Lower leg skin (tissue), 4 donors: Measurements from ENCODE around the gene B2M. TPM values are rescaled to one million over a fixed set of nuclear protein-coding genes. Genes with fewer than 3 reads are reported as not detected.

Experiments
- DNase-seq, 2 donors: peaks; one replicate each; pipeline ENCODE4 v3.0.0-alpha.2; 2019; ENCODE audit warnings: low spot score in 2 of 2
- H3K4me3 ChIP-seq: fragments of 200-600 bp; sonication (generic); 2 replicates; pipeline ENCODE4 v1.5.1; 2017; ENCODE audit warnings: mild to moderate bottlenecking, low read depth; ENCODE audit not compliant: poor library complexity, severe bottlenecking
- POLR2A ChIP-seq, 2 donors: fragments of 450-650 bp; IDR thresholded peaks; one replicate each; pipeline ENCODE4 v1.6.1; 2016 to 2017; ENCODE audit warnings: antibody characterized with exemption in 2 of 2, mild to moderate bottlenecking in 1 of 2, moderate library complexity in 1 of 2
- WGBS, 2 donors: methylation state at CpG; one replicate each; pipeline ENCODE4 v1.1.5; 2018; 5-methylcytosine and 5-hydroxymethylcytosine counted together
- intact Hi-C: fragments of 100-400 bp; cut with DNase I; formaldehyde crosslinking; loops from one replicate; pipeline ENCODE4 v1.15.0; 2023; ENCODE audit warnings: low total_unique reads
- total RNA-seq, 4 donors: library from RNA; depleted of rRNA; stranded (reverse); fragments of >200 nt; gene quantifications; one replicate each; pipeline ENCODE4 v1.1.0, GENCODE V29; 2016
- TF ChIP-seq, protein P1 (sequence below), 3 donors: fragments of 450-650 bp; IDR thresholded peaks; one replicate each; pipeline ENCODE4 v1.5.1; 2016; ENCODE audit warnings: antibody characterized with exemption in 3 of 3, mild to moderate bottlenecking in 3 of 3, moderate library complexity in 2 of 3

Gene B2M
- total RNA-seq = 1,000 to 10,000 TPM; 2,406 to 3,013 (median 2,777) TPM

DNA sequence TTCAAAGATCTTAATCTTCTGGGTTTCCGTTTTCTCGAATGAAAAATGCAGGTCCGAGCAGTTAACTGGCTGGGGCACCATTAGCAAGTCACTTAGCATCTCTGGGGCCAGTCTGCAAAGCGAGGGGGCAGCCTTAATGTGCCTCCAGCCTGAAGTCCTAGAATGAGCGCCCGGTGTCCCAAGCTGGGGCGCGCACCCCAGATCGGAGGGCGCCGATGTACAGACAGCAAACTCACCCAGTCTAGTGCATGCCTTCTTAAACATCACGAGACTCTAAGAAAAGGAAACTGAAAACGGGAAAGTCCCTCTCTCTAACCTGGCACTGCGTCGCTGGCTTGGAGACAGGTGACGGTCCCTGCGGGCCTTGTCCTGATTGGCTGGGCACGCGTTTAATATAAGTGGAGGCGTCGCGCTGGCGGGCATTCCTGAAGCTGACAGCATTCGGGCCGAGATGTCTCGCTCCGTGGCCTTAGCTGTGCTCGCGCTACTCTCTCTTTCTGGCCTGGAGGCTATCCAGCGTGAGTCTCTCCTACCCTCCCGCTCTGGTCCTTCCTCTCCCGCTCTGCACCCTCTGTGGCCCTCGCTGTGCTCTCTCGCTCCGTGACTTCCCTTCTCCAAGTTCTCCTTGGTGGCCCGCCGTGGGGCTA lies at the start of gene B2M, which contains the start of gene PATL2:
B2M (plus strand) TSS at position 422 of the 647 bp plus-strand sequence; CDS start at position 452, 30 bp downstream.
PATL2 (minus strand) TSS at position 228 of the 647 bp plus-strand sequence. CDS start 34,833 bp downstream, outside the sequence.
- TF ChIP-seq, protein P1, sequence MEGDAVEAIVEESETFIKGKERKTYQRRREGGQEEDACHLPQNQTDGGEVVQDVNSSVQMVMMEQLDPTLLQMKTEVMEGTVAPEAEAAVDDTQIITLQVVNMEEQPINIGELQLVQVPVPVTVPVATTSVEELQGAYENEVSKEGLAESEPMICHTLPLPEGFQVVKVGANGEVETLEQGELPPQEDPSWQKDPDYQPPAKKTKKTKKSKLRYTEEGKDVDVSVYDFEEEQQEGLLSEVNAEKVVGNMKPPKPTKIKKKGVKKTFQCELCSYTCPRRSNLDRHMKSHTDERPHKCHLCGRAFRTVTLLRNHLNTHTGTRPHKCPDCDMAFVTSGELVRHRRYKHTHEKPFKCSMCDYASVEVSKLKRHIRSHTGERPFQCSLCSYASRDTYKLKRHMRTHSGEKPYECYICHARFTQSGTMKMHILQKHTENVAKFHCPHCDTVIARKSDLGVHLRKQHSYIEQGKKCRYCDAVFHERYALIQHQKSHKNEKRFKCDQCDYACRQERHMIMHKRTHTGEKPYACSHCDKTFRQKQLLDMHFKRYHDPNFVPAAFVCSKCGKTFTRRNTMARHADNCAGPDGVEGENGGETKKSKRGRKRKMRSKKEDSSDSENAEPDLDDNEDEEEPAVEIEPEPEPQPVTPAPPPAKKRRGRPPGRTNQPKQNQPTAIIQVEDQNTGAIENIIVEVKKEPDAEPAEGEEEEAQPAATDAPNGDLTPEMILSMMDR (IDR thresholded peaks at IDR 0.05) = no peak
- peak in 1 of 2 donors; percentile 99 for TF ChIP-seq POLR2A (IDR thresholded peaks at IDR 0.05)
- H3K4me3 ChIP-seq = peak within 1 kb of the TSS; percentile 100
- intact Hi-C loops = no loop called here
- peak; percentile 97 to 99 for DNase-seq
- WGBS, 2 donors = 0% methylated on average over 37 of the region's 37 CpGs

DNA sequence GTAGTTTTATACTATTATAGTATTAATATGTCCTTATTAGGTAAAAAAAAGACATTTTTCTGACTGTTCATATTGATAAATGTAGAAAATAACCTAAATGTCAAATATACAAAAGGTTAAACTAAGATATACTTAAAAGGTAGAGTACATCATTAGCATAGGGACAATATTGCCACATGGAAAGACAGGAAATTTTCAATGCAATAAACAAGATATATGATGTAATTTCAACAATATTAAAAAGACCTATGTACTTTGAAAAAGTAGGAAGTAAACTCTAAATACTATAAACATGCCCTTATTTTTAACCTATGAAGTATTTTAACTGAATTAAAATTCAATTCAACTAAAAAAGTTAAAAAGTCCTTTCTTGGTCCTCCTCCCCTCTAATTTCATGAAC lies 49.7 kb upstream of the B2M start:
- TF ChIP-seq, protein P1 (IDR thresholded peaks at IDR 0.05) = no peak
- no peak for TF ChIP-seq POLR2A (IDR thresholded peaks at IDR 0.05)
- intact Hi-C loops = loop anchor here (5.0 kb wide), 1 partner anchor 84 kb away; no protein-coding TSS in a partner anchor
- no peak overlapping the region for H3K4me3 ChIP-seq
- no peak for DNase-seq

DNA sequence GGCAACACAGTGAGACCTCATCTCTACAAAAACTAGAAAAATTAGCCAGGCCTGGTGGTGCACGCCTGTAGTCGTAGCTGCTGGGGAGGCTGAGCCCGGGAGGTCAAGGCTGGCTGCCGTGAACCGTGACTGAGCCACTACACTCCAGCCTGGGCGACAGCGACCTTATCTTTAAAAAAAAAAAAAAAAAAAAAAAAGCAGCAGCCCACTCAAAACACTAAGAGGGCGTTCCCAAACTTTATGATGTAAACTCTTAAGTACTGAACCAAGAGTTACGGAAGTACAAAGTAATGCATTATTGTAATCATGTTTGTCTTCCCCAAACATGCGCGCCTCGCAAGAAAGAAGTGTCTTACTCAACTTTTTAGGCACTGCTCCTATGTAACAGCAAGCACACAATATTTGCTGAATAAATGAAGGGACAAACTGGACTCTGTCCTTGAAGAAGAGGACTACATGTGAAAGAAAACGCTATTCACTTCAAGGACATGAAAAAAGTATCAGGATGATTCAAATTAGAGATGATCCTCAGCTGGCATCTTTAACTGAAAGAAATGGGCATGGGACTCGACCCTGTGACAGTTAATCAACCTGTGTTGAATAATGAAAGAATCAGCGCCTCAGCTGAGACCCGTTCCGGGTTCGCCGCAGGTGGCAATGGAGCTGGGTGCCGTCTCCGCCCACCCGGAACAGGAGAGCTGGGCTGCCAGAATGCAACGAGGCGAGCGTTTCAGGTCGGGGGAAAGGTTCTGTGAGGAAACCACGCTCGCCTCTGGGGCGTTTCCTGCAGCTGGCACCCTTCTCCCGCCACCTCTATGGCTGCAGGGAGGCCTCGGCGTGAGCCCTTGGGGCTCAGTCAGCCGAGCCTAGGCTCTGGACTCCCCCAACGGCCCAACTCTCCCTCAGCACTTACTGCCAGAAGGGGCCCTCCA lies 48.6 kb upstream of the B2M start:
- WGBS, 2 donors = 17 to 19% methylated on average over 30 to 33 of the region's 34 CpGs
- DNase-seq = peak; percentile 54 to 94
- intact Hi-C loops = loop anchor here (5.0 kb wide), 1 partner anchor 85 kb away; no protein-coding TSS in a partner anchor
- peak overlapping the region; percentile 98 for H3K4me3 ChIP-seq
- TF ChIP-seq, protein P1 (IDR thresholded peaks at IDR 0.05) = no peak
- TF ChIP-seq POLR2A (IDR thresholded peaks at IDR 0.05) = no peak

DNA sequence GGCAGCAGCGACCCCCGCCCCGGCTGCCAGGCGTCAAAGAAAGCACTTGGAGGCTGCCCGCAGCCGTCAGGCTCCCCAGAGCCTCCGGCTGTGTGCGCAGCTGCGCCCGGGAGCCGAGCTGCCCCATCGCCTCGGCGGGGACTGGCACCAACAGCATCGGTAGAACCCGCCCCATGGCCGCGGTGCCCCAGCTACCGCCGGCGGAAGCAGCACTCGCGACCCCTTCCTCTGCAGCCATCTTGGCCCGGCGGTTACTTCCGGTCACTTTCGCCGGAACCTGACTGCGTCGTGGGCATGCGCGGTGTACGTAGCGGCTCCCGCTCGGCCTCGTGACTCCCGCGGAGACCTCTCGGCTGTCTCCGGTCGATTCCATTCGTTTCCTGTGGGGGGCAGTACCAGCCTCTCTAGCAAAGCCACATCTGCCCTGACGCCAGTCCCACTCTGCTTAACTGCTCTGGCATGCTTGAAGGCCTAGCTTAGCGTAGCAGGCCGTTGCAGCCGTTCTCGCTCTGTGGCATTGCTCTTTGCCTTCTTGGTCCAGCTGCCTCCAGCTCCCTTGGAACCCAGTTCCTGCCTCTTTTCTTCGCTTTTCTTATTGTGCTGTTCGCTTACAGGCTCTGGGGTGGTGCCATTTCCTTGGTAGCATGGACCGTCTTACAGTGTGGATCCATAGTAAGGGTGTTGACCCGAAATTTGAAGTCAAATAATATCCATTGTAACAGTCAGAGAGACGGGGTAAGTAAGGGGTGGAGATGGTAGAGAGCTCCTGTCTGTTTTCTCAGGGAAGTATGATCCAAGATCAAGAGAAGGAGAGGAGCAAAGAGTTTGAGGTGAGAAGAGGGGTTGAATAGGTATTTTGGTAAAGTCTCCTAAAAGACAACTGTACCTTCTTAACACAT lies 47.7 kb upstream of the B2M start, which contains the start of gene SPG11:
SPG11 (minus strand) TSS at position 253 of the 899 bp plus-strand sequence; CDS start at position 238, 15 bp downstream.
- WGBS, 2 donors = 13 to 20% methylated on average over 22 to 31 of the region's 53 CpGs

More for the DNA sequence above, 47.7 kb upstream of the B2M start, which contains the start of gene SPG11:
- TF ChIP-seq POLR2A (IDR thresholded peaks at IDR 0.05) = peak in 1 of 2 donors; percentile 85
- TF ChIP-seq, protein P1 (IDR thresholded peaks at IDR 0.05) = peak in 1 of 3 donors; percentile 86
- intact Hi-C loops = loop anchor here (5.0 kb wide), 1 partner anchor 86 kb away; no protein-coding TSS in a partner anchor
- peak; percentile 97 to 100 for DNase-seq
- H3K4me3 ChIP-seq = peak within 1 kb of the TSS; percentile 98
